Breast epithelium (tissue), 3 donors: ENCODE results near the gene RGS3.

ENCODE experiments used
- CTCF ChIP-seq, 3 donors: fragments of 450-650 bp; IDR thresholded peaks; one replicate each; pipeline ENCODE4 v1.5.1; 2016 to 2017; ENCODE audit warnings: antibody characterized with exemption in 3 of 3, mild to moderate bottlenecking in 3 of 3, moderate library complexity in 3 of 3
- POLR2A ChIP-seq: fragments of 450-650 bp; IDR thresholded peaks from one replicate; pipeline ENCODE4 v1.6.1; 2016; ENCODE audit warnings: antibody characterized with exemption, mild to moderate bottlenecking, moderate library complexity
- POLR2AphosphoS5 ChIP-seq, 3 donors: sonication (generic); formaldehyde crosslinking; IDR thresholded peaks; one replicate each; pipeline ENCODE4 v1.6.1; 2017; ENCODE audit warnings: antibody characterized with exemption in 3 of 3

GRCh38 chr9:113617550-113617949 is 154.0 kb downstream of the RGS3 start:
- TF ChIP-seq CTCF (IDR thresholded peaks at IDR 0.05) (no peak), POLR2A (no peak), POLR2AphosphoS5 (IDR thresholded peaks at IDR 0.05) (no peak)
